Sigmoid colon (tissue), 7 donors: ENCODE measurements around the gene FANK1. TPM values are rescaled to one million over a fixed set of nuclear protein-coding genes. Genes with fewer than 3 reads are reported as not detected.
"Not testable (repeated sequence)": the region's sequence is repeated elsewhere in the genome, so short reads cannot be mapped to it uniquely, and the experiment has no call there.

ENCODE experiments used
- DNase-seq: peaks from one replicate; pipeline ENCODE4 v3.0.0-alpha.2; 2019
- H3K27ac ChIP-seq, 4 donors: fragments of 200-600 bp; sonication (generic); one replicate each; pipeline ENCODE4 v1.5.1; 2016 to 2019; ENCODE audit warnings: mild to moderate bottlenecking in 1 of 4
- H3K27me3 ChIP-seq, 3 donors: fragments of 200-600 bp; sonication (generic); one replicate each; pipeline ENCODE4 v1.5.1; 2019; ENCODE audit warnings: mild to moderate bottlenecking in 1 of 3
- H3K36me3 ChIP-seq, 4 donors: fragments of 200-600 bp; sonication (generic); one replicate each; pipeline ENCODE4 v1.5.1; 2016 to 2019
- H3K4me1 ChIP-seq, 4 donors: fragments of 200-600 bp; sonication (generic); one replicate each; pipeline ENCODE4 v1.5.1; 2017 to 2019
- H3K4me3 ChIP-seq, 4 donors: fragments of 200-600 bp; sonication (generic); one replicate each; pipeline ENCODE4 v1.5.1; 2017 to 2019; ENCODE audit warnings: mild to moderate bottlenecking in 2 of 4, moderate library complexity in 1 of 4
- H3K9me3 ChIP-seq, 4 donors: fragments of 200-600 bp in 3 of 4; sonication (generic) in 3 of 4; one replicate each; pipeline versions ENCODE4 v1.5.1 to v1.6.1; 2013 to 2019
- EP300 ChIP-seq, 4 donors: sonication (generic); formaldehyde crosslinking; IDR thresholded peaks; one replicate each; pipeline ENCODE4 v1.6.1; 2017; ENCODE audit warnings: antibody characterized with exemption in 4 of 4
- POLR2A ChIP-seq, 2 donors: fragments of 450-650 bp; IDR thresholded peaks; one replicate each; pipeline ENCODE4 v1.6.1; 2016; ENCODE audit warnings: antibody characterized with exemption in 2 of 2, mild to moderate bottlenecking in 2 of 2, moderate library complexity in 2 of 2
- POLR2AphosphoS5 ChIP-seq, 4 donors: sonication (generic); formaldehyde crosslinking; IDR thresholded peaks; one replicate each; pipeline ENCODE4 v1.6.1; 2017; ENCODE audit warnings: antibody characterized with exemption in 4 of 4
- WGBS, 2 donors: extraction: QIAGEN DNeasy Blood & Tissue Kit; methylation state at CpG; one replicate each; pipeline ENCODE4 v1.1.7; 2013; 5-methylcytosine and 5-hydroxymethylcytosine counted together
- intact Hi-C: fragments of 100-400 bp; cut with DNase I; formaldehyde crosslinking; loops from one replicate; pipeline ENCODE4 v1.15.1; 2023
- polyA plus RNA-seq, 3 donors: library from polyadenylated mRNA; stranded (reverse); fragments of 200-250 nt; gene quantifications; one replicate each; pipeline ENCODE4 v1.2.3, GENCODE V29; 2013
- total RNA-seq, 4 donors: library from RNA; depleted of rRNA; stranded (reverse); fragments of >200 nt; gene quantifications; one replicate each; pipeline ENCODE4 v1.1.0, GENCODE V29; 2016
- TF ChIP-seq, protein P1 (sequence below), 4 experiments: fragments of 450-650 bp in 3 of 4; fragments of 200-600 bp in 1 of 4; IDR thresholded peaks; one replicate each; pipeline ENCODE4 v1.5.1; 2016 to 2019; ENCODE audit warnings: antibody characterized with exemption in 4 of 4, mild to moderate bottlenecking in 3 of 4, moderate library complexity in 2 of 4
- donor health status: healthy with polysubstance abuse.
- donor health status: Bipolar disorder and iron deficiency.
- donor health status: healthy.

Gene FANK1
- total and polyA plus RNA-seq, 7 donors, result 0.71 to 12.6 (median 3.5) TPM; not detected in 1

DNA sequence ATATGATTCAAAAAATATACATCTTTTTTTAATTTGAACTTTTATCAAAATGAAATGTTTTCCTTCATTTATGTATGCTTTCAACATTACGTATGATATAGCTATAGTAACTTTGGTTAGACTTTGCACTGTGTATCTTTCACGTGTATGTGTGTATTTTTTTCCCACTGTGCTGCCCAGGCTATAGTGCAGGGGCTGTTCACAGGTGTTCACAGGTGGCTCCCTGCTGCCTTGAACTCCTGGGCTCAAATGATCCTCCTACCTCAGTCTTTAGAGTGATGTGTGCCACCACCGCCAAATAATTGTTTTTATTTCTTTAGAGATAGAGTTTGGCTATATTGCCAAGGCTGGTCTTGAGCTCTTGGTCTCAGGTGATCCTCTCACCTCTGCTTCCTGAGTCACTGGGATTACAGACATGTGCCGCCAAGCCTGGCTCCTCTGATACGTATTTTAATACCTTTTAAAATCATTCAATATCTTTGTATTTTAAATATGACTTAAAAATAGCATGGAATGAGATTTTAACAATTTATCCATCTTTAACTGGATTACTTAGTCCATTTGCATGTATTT lies 29.0 kb downstream of the FANK1 start:
- no peaks in the 10 kb centered on the region for H3K9me3 ChIP-seq
- TF ChIP-seq POLR2A (IDR thresholded peaks at IDR 0.05), result no peak
- TF ChIP-seq, protein P1, sequence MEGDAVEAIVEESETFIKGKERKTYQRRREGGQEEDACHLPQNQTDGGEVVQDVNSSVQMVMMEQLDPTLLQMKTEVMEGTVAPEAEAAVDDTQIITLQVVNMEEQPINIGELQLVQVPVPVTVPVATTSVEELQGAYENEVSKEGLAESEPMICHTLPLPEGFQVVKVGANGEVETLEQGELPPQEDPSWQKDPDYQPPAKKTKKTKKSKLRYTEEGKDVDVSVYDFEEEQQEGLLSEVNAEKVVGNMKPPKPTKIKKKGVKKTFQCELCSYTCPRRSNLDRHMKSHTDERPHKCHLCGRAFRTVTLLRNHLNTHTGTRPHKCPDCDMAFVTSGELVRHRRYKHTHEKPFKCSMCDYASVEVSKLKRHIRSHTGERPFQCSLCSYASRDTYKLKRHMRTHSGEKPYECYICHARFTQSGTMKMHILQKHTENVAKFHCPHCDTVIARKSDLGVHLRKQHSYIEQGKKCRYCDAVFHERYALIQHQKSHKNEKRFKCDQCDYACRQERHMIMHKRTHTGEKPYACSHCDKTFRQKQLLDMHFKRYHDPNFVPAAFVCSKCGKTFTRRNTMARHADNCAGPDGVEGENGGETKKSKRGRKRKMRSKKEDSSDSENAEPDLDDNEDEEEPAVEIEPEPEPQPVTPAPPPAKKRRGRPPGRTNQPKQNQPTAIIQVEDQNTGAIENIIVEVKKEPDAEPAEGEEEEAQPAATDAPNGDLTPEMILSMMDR (IDR thresholded peaks at IDR 0.05), result no peak
- no peak for TF ChIP-seq POLR2AphosphoS5 (IDR thresholded peaks at IDR 0.05)
- TF ChIP-seq EP300 (IDR thresholded peaks at IDR 0.05), result no peak
- no peaks in the 10 kb centered on the region for H3K4me1 ChIP-seq
- H3K36me3 ChIP-seq, result no peaks in the 10 kb centered on the region
- intact Hi-C loops, result no loop called here
- WGBS, 2 donors, result 27 to 69% methylated on average over 5 of the region's 5 CpGs
- no peaks in the 10 kb centered on the region for H3K27me3 ChIP-seq
- no peak overlapping the region for H3K4me3 ChIP-seq
- H3K27ac ChIP-seq, result no peak overlapping the region
- no peak for DNase-seq

DNA sequence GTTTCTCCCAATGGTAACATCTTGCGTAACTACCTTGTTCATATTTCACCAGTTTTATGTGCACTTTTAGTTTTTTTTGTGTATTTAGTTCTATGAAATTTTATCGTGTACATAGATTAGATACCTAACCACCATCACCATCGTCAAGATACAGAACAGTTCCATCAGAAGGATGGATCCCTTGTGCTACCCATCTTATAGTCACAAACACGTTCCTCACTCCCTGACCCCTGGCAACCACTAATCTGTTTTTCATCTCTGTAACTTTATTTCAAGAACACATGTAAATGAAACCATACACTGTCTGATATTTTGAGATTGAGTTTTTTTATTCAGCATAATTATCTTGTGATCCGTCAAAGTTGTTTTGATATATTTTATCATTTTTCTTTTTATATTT lies 29.9 kb downstream of the FANK1 start:
- Histone ChIP-seq H3K4me1 (no peaks in the 10 kb centered on the region), H3K27ac (no peak overlapping the region), H3K36me3 (no peaks in the 10 kb centered on the region), H3K27me3 (no peaks in the 10 kb centered on the region), H3K4me3 (no peak overlapping the region), H3K9me3 (no peaks in the 10 kb centered on the region)
- no peak for DNase-seq
- 67 to 68% methylated on average over 5 of the region's 5 CpGs for WGBS, 2 donors
- TF ChIP-seq POLR2AphosphoS5 (IDR thresholded peaks at IDR 0.05) (no peak), POLR2A (IDR thresholded peaks at IDR 0.05) (no peak), EP300 (IDR thresholded peaks at IDR 0.05) (no peak)
- TF ChIP-seq, protein P1 (IDR thresholded peaks at IDR 0.05), result no peak
- intact Hi-C loops, result no loop called here

DNA sequence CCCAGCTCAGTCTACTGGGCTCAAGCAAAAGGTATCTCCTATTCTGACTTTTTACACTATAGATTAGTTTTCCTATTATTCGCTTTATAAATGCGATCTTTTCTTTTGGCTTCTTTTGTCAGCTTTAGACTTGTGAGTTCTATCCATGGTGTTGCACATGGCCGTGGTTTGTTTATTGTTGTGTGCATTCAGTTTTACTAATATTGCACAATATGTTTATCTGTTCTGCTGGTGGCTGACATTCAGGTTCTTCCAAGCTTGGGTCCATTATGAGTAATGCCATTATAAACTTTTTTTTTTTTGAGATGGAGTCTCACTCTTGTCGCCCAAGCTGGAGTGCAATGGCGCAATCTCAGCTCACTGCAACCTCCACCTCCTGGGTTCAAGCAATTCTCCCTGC lies 30.9 kb downstream of the FANK1 start:
- 83 to 84% methylated on average over 5 of the region's 5 CpGs for WGBS, 2 donors
- H3K27ac ChIP-seq, H3K4me3 ChIP-seq, intact Hi-C loops, H3K36me3 ChIP-seq, H3K27me3 ChIP-seq, DNase-seq, H3K4me1 ChIP-seq, H3K9me3 ChIP-seq: not testable (repeated sequence)

DNA sequence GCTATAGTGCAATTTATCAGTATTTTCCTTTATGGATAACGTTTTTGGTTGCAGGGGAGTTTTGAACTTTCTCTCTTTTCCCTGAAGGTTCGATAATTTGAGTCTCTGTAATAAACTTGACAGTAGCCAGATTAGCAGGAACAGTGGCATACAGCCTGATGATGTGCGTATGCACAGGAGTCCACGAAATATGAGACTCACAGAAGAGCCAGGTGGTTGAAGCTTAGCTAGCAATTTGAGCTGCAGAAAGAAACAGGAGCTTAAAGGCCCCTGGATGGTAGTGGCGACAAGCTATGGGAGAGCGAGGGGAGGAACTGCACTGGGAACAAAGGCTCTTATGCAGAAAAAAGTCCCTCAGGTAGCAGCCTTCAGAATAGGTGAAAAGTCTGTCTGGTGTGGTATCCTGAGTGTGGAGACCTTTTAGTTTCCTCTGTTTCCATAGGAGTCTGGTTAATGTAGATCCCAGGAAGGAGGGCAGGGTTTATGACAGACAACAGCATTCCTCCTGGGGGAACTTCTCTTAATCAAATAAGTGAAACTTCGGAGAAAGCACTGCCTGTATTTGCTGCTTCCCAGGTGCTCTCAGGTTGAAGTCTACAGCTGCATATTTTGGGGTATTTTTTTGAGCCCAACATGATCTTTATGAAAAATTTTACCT lies 32.7 kb downstream of the FANK1 start:
- H3K4me3 ChIP-seq, result no peak overlapping the region
- intact Hi-C loops, result no loop called here
- 27 to 68% methylated on average over 7 of the region's 7 CpGs for WGBS, 2 donors
- H3K4me1 ChIP-seq, result no peaks in the 10 kb centered on the region
- no peak for DNase-seq
- no peaks in the 10 kb centered on the region for H3K9me3 ChIP-seq
- H3K27ac ChIP-seq, result no peak overlapping the region
- no peaks in the 10 kb centered on the region for H3K27me3 ChIP-seq
- no peak for TF ChIP-seq POLR2AphosphoS5 (IDR thresholded peaks at IDR 0.05)
- no peak for TF ChIP-seq EP300 (IDR thresholded peaks at IDR 0.05)
- no peak for TF ChIP-seq POLR2A (IDR thresholded peaks at IDR 0.05)
- TF ChIP-seq, protein P1 (IDR thresholded peaks at IDR 0.05), result no peak
- no peaks in the 10 kb centered on the region for H3K36me3 ChIP-seq

DNA sequence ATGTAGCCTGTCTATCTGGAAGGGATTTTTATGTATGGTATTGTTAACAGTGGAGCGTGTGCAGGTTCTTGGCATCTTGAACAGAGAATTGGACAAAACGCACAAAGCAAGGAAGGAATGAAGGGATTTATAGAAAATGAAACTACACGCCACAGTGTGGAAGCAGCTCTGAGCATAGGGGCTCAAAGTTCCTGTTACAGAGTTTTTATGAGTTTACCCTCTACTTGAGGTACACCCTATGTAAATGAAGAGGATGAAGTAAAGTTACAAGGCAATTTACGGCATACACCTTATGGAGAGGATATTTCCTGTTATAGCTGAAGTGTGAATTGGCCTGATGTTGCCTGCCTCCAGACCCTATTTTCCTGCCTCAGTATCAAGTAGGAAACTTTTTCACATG lies 33.3 kb downstream of the FANK1 start:
- no peak for DNase-seq
- TF ChIP-seq POLR2AphosphoS5 (IDR thresholded peaks at IDR 0.05), result no peak
- no peak for TF ChIP-seq POLR2A (IDR thresholded peaks at IDR 0.05)
- TF ChIP-seq, protein P1 (IDR thresholded peaks at IDR 0.05), result no peak
- no peak for TF ChIP-seq EP300 (IDR thresholded peaks at IDR 0.05)
- Histone ChIP-seq H3K4me3 (no peak overlapping the region), H3K36me3 (no peaks in the 10 kb centered on the region), H3K9me3 (no peaks in the 10 kb centered on the region), H3K4me1 (no peaks in the 10 kb centered on the region), H3K27me3 (no peaks in the 10 kb centered on the region), H3K27ac (no peak overlapping the region)
- intact Hi-C loops, result no loop called here
- WGBS, 2 donors, result 16 to 67% methylated on average over 4 of the region's 4 CpGs
